Tibial artery (tissue), 4 donors: ENCODE measurements around the gene GLP2R.

Experiments used
- DNase-seq, 2 donors: peaks; one replicate each; pipeline ENCODE4 v3.0.0-alpha.2; 2019
- H3K27ac ChIP-seq, 2 donors: fragments of 200-600 bp; sonication (generic) in 1 of 2; 1 replicate in 1 of 2; 2 replicates in 1 of 2; pipeline ENCODE4 v1.5.1; 2018 to 2019; ENCODE audit warnings: mild to moderate bottlenecking in 1 of 2
- H3K27me3 ChIP-seq, 2 donors: fragments of 200-600 bp; sonication (generic) in 1 of 2; one replicate each; pipeline versions ENCODE4 v1.5.1 to v1.6.0; 2016 to 2019
- H3K36me3 ChIP-seq, 3 donors: fragments of 200-600 bp; sonication (generic) in 2 of 3; one replicate each; pipeline ENCODE4 v1.5.1; 2016 to 2019; ENCODE audit warnings: mild to moderate bottlenecking in 2 of 3
- H3K4me1 ChIP-seq, 4 donors: fragments of 200-600 bp; sonication (generic) in 2 of 4; 1 replicate in 3 of 4; 2 replicates in 1 of 4; pipeline ENCODE4 v1.5.1; 2016 to 2019
- H3K4me3 ChIP-seq, 2 donors: fragments of 200-600 bp; sonication (generic) in 1 of 2; 1 replicate in 1 of 2; 2 replicates in 1 of 2; pipeline ENCODE4 v1.5.1; 2018 to 2019; ENCODE audit warnings: mild to moderate bottlenecking in 2 of 2
- H3K9me3 ChIP-seq, 3 donors: fragments of 200-600 bp; sonication (generic) in 1 of 3; one replicate each; pipeline ENCODE4 v1.5.1; 2016 to 2019
- intact Hi-C: fragments of 100-400 bp; cut with DNase I; formaldehyde crosslinking; loops from one replicate; pipeline ENCODE4 v1.15.0; 2023; ENCODE audit warnings: low total_unique reads
- TF ChIP-seq, protein P1 (sequence below), 2 experiments: fragments of 200-600 bp in 1 of 2; fragments of 450-650 bp in 1 of 2; IDR thresholded peaks; one replicate each; pipeline ENCODE4 v1.5.1; 2017 to 2019; ENCODE audit warnings: antibody characterized with exemption in 2 of 2, mild to moderate bottlenecking in 1 of 2, moderate library complexity in 1 of 2

The GLP2R gene

GRCh38 chr17:9806699-9807098 lies 19.0 kb upstream of the GLP2R start:
- intact Hi-C loops = no loop called here
- TF ChIP-seq, protein P1, sequence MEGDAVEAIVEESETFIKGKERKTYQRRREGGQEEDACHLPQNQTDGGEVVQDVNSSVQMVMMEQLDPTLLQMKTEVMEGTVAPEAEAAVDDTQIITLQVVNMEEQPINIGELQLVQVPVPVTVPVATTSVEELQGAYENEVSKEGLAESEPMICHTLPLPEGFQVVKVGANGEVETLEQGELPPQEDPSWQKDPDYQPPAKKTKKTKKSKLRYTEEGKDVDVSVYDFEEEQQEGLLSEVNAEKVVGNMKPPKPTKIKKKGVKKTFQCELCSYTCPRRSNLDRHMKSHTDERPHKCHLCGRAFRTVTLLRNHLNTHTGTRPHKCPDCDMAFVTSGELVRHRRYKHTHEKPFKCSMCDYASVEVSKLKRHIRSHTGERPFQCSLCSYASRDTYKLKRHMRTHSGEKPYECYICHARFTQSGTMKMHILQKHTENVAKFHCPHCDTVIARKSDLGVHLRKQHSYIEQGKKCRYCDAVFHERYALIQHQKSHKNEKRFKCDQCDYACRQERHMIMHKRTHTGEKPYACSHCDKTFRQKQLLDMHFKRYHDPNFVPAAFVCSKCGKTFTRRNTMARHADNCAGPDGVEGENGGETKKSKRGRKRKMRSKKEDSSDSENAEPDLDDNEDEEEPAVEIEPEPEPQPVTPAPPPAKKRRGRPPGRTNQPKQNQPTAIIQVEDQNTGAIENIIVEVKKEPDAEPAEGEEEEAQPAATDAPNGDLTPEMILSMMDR (IDR thresholded peaks at IDR 0.05) = no peak
- no peak for DNase-seq

DNA sequence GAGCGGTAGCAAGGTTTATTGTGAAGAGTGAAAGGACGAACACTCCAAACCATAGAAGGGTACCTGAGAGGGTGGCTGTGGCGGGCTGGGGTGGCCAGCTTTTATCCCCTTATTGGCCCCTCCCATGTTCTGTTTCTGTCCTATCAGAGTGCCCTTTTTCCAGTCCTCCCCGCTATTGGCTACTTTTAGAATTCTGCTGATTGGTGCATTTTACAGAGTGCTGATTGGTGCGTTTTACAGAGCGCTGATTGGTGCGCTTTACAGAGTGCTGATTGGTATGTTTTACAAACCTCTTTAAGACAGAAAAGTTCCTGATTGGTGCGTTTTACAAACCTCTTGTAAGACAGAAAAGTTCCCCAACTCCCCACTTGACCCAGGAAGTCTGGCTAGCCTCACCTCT lies 16.3 kb upstream of the GLP2R start:
- Histone ChIP-seq H3K9me3 (peaks cover 0 to 6% (median 5%) of the 10 kb centered on the region in 3 donors), H3K27me3 (peaks cover 0 to 3% of the 10 kb centered on the region in 2 donors), H3K4me3 (no peak overlapping the region), H3K36me3 (no peaks in the 10 kb centered on the region), H3K27ac (no peak overlapping the region), H3K4me1 (no peaks in the 10 kb centered on the region)
- no peak for DNase-seq
- intact Hi-C loops = no loop called here
- TF ChIP-seq, protein P1 (IDR thresholded peaks at IDR 0.05) = no peak

More at GRCh38 chr17:9806699-9807098, 19.0 kb upstream of the GLP2R start:
- Histone ChIP-seq H3K27me3 (peaks cover 0 to 2% of the 10 kb centered on the region in 2 donors), H3K4me1 (no peaks in the 10 kb centered on the region), H3K27ac (no peak overlapping the region), H3K4me3 (no peak overlapping the region), H3K36me3 (no peaks in the 10 kb centered on the region), H3K9me3 (peaks cover 0 to 11% (median 8%) of the 10 kb centered on the region in 3 donors)

- Histone ChIP-seq H3K4me3 (no peak overlapping the region), H3K27ac (no peak overlapping the region), H3K9me3 (no peaks in the 10 kb centered on the region), H3K4me1 (no peaks in the 10 kb centered on the region), H3K36me3 (no peaks in the 10 kb centered on the region), H3K27me3 (peaks cover 0 to 3% of the 10 kb centered on the region in 2 donors)
- TF ChIP-seq, protein P1 (IDR thresholded peaks at IDR 0.05) = no peak
- DNase-seq = no peak
- intact Hi-C loops = no loop called here
Measured at GRCh38 chr17:9810100-9810949, 15.4 kb upstream of the GLP2R start.

- Histone ChIP-seq H3K9me3 (no peaks in the 10 kb centered on the region), H3K4me3 (no peak overlapping the region), H3K4me1 (no peaks in the 10 kb centered on the region), H3K27ac (no peak overlapping the region), H3K36me3 (no peaks in the 10 kb centered on the region), H3K27me3 (peaks cover 0 to 3% of the 10 kb centered on the region in 2 donors)
- intact Hi-C loops = no loop called here
- no peak for DNase-seq
- TF ChIP-seq, protein P1 (IDR thresholded peaks at IDR 0.05) = no peak
Measured at GRCh38 chr17:9811086-9811485, 14.6 kb upstream of the GLP2R start.

- DNase-seq = no peak
- intact Hi-C loops = no loop called here
- Histone ChIP-seq H3K27me3 (peaks cover 0 to 3% of the 10 kb centered on the region in 2 donors), H3K9me3 (no peaks in the 10 kb centered on the region), H3K4me3 (no peak overlapping the region), H3K27ac (no peak overlapping the region), H3K36me3 (no peaks in the 10 kb centered on the region), H3K4me1 (no peaks in the 10 kb centered on the region)
- TF ChIP-seq, protein P1 (IDR thresholded peaks at IDR 0.05) = no peak
Measured at GRCh38 chr17:9811537-9811936, 14.2 kb upstream of the GLP2R start.
